C4-2B (cell line): ENCODE results near the gene TMEM145.

ENCODE experiments used
- ZFX ChIP-seq: fragments of 450-650 bp; IDR thresholded peaks from 2 replicates; pipeline ENCODE4 v1.6.1; 2017
- TF ChIP-seq, protein P1 (sequence below): fragments of 450-650 bp; conservative IDR thresholded peaks from 2 replicates; pipeline ENCODE4 v1.5.1; 2017; ENCODE audit warnings: mild to moderate bottlenecking

DNA sequence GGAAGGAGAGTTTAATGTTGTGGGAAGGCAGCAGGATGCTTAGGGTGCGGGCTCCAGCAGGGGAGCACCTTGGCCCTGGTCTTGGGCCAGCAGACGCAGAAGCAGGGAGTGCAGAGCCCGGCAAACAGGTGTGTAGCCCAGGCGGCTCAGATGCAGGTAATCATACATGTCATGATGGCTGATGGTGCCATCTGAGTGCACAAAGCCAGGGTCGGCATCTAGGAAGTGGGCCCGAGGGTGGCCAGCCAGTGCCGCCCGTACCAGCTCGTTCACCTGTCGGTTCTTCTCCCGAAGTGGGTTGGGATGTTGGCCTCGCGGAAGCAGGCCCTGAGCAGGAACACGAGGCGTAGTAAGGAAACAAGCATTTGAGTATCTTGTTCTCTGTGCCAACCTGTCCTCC, 16.1 kb upstream of the TMEM145 start:
- TF ChIP-seq, protein P1, sequence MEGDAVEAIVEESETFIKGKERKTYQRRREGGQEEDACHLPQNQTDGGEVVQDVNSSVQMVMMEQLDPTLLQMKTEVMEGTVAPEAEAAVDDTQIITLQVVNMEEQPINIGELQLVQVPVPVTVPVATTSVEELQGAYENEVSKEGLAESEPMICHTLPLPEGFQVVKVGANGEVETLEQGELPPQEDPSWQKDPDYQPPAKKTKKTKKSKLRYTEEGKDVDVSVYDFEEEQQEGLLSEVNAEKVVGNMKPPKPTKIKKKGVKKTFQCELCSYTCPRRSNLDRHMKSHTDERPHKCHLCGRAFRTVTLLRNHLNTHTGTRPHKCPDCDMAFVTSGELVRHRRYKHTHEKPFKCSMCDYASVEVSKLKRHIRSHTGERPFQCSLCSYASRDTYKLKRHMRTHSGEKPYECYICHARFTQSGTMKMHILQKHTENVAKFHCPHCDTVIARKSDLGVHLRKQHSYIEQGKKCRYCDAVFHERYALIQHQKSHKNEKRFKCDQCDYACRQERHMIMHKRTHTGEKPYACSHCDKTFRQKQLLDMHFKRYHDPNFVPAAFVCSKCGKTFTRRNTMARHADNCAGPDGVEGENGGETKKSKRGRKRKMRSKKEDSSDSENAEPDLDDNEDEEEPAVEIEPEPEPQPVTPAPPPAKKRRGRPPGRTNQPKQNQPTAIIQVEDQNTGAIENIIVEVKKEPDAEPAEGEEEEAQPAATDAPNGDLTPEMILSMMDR = no peak
- TF ChIP-seq ZFX = no peak
